Amygdala (tissue), 56 donors: ENCODE results near the gene ZNF319.
A peak's percentile ranks its signal among the peaks of the same experiment; 100 is the strongest.

ENCODE experiments used
- DNase-seq, 56 donors: peaks; one replicate each; lab custom pipeline; 2025; lab: John Stamatoyannopoulos, UW

Gene ZNF319

DNA sequence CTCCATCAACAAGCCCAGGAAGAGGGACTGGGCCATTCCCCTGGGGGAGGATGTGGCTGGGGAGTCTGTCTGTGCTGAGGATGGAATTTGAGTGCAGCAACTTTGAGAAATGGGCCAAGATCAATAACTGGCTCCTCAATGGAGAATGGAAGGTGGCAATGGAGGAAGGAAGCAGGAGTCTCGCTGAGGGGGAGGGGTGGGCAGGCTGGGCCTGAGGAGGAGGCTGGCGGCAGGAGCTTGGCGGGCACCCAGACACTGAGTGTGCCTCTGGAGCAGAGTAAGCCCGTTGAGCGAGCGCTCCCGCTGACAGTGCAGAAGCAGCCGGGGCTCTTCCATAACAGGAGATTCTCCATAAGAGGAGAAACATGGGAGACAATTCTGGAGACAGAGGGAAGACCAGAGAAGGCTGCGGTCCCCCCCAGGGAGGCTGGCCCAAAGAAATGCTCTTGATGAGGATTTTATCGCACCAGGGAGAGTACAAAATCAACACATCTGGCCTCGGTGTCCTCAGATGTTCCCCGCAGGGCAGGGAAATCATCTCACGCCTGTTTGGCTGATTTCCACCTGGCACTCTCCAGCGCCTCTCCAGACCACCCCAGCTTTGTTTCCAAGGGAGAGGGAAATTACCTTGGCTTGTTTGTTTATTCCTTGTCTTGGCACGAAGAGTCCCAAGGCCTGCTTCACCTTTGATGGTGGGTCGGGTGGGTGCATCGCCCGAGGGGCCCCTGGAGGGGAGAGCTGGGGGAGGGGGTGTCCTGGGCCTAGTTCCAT is 22.3 kb upstream of the ZNF319 start:
- DNase-seq = peak in 41 of 56 donors; percentile 12 to 76 (median 42)

DNA sequence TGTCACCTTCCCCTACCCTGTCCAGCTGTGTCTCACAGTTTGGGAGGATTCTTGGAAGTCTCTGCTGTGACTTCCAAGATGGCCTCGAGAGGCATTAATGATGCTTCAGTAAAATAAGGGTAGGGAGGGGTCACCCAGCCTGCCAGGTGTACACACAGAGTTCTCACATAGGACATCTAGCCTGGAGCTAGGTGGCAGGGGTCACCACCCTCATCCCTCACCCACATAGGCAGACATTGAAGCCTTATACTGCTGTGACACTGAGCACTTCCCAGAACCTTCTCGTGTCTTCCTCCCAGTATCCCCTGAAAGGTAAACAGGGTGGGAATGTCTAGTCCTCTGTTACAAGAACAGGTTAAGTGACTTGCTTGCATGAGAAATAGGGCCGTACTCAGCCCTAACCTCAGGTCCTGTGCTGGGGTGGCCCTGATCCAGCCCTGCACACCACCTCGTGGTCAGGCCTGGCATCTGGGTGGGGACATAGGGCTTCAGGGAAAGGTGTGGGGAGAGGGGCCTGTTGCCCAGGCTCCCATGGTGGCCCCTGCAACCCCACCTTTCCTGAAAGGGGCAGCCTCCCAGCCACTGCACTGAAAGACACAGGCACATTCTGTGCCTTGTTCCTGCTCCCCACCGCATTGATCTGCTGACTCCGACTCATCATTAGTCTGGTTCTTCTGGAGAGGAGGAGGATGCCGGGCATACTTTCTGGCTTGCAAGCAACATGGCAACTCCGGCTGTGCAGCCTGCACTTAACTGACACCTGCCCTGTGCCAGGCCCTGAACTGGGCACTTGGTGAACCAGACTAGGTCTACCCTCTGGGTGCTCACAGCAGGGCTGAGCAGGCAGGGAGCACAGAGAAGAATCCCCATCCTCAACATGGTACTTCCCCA is 21.4 kb upstream of the ZNF319 start:
- DNase-seq = no peak

DNA sequence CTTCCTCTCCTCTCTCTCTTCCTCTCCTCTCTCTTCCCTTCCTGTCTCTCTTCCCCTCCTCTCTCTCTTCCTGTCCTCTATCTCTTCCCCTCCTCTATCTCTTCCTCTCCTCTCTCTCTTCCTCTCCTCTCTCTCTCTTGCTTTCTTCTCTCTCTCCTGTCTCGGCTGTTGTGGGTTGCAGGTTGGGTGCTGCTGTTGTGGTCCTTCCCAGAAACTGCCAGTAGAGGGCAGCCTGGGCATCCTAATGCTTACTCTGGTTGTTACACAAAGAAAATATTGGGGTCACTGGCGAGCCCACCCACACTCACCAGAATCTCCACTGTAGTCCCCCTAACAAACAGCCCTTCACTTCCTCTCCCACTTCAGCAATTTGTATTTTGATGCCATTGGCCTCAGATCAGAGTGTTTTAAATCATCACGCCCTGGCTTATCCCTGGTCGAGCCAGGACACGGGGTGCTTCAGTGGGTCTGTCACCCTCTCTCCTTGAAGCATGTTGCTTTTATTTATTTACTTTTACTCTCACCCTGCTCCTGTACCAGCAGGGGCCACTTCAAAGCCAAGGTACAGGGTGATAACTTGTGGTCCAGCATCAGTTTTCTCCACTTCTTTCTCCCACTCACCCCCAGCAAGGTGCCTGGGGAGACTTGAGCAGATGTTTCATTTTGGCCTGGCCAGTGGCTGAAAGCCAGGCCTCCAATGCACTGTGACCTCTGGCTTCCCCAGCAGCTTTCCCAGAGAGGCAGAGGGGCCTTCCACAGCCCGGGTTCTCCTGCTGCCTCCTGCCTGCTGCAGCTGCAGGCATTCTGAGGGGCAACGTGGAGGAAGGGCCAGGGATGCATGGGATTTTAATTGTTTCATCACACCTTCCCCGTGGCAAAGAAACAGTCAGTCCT is 20.4 kb upstream of the ZNF319 start:
- peak in 39 of 56 donors; percentile 10 to 81 (median 42) for DNase-seq

DNA sequence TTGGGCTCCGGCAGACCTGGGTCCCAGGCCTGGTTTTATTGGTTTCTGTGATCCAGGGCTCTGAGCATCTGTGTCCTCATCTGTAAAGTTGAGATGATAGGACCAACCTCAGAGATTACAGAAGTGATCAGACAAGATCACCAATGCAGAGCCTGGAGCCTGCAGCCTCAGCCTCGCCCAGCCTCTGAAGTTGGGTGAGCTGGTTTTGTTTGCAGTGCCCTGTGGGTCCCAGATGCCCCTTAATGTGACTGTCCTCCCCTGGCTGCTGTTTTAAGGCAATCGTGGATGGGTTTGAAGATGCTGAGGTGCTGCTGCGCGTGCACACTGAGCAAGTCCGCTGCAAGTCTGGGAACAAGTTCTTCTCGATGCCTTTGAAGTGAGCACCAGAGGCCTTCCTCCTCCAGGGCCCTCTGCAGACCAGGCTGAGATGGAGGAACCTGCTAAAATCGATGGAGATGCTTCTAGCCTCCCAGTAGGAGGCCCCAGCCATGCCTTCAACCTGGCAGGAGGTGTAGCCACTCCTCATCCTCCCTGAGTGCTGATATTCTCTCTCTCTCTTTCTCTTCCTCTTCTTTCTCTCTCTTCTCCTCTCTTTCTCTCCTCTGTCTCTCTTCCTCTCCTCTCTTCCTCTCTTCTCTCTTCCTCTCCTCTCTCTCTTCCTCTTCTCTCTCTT is 19.5 kb upstream of the ZNF319 start:
- DNase-seq = no peak

DNA sequence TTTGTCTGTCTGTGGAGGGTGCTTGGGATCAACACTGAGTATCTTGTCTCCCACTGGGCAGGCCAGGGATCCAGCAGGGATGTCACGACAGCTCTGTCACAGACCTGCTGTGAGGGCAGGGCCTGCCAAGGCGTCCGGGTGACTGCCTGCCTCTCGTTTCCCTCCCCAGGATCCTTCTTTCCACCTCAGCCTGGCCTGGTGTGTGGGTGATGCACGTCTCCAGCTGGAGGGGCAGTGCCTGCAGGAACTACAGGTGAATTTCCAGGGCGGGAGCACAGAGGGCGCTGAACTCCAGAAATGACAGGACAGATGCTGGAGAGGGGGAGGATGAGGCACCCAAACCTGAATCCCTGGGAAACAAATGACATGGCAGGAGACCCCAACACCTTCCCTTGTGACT is 18.3 kb upstream of the ZNF319 start:
- no peak for DNase-seq

DNA sequence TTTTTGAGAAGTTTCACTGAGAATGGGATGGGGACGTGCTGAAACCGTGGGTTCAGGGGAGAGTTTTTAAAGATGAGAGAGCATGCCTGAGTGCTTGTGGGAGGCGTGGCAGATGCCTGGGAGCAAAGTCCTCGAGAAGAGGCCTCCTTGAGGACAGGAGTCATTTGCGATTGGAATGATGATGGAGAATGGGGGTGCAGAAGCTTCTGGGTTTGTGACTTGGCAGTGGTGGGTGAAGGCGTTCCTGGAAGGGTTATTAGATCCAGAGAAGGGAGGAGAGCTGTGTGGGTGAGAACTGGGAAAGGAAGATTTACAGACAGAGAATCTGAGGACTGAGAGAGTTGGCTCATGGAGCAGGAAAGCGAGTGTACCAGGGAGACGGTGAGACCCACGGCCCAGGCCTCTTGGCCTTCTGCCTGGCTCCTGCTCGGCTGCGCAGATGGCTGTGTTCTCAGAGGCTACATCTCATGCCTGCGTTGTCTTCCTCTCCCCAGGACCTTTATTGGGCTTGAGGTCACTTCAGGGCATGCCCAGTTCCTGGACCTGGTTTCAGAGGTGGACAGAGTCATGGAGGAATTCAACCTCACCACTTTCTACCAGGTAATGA is 16.5 kb upstream of the ZNF319 start:
- DNase-seq = no peak

DNA sequence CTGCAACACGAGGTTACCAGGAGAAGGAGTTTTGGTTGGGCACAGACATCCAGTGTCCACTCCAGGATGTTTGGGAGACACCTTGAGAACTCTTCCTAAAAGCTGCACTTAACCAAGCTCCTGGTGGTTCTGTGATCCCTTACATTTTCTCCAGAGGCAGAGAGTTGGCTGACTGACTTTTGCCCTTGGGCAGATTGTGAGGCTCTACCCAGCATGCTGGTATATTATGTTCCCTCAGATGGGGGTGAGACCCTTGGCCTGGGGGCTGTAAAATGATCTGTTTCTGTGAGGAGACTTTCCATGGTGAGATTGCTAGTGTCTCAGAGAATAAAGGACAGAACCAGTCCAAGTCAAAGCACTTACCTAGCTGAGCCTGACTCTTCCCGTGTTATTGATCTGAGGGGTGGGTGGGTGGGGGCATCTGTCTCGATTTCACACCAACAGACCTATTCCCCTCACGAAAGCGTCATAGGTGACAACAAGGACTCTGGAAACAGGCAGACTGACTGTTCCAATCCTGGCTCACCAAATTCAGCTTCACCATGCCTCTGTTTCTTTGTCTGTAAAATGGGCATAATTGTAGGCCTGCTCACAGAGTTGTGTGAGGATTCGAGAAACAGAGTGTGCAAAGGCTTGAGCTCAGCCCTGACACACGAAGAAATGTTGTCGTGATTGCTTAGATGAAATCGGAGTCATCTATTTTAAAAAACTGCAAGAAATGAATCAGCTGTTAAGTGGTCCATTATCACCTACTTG is 12.9 kb upstream of the ZNF319 start:
- no peak for DNase-seq

DNA sequence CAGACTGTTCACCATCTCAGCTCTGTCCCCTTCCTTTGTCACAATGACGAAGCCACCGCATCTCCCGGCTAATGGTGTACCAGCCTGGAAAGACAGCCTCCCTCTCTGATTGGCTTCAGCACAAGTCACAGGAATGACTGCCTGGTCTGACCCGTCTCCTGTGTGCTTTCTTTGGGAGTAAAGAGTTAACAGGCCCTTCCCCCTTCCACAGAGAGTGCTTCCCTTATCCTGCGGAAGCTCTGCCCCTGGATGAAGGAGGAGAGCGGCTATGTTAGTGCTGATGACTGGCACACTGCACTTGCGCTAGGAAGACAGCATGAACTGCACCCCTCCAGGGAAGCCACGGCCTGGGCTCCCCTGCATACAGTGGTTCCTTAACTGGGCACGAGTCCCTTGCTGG is 12.0 kb upstream of the ZNF319 start:
- DNase-seq = no peak

DNA sequence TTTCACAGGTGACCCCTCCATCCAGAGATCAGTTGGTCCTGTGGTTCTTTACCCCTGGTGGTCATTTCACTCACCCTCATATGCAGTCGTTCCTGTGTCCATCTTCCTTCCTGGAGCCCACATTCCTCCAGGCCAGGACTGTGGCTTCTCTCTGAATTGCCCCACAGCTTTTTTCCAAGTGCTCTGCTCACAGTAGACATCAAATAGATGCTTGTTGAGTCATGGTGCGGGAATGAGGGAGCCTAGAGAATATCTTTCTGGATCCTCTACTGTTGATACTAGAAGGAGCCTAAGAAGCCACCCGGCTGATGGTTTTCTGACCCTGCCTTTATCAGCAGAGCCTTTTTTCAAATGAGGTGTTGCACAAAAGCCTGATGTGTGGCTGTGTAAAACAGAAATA is 11.2 kb upstream of the ZNF319 start:
- no peak for DNase-seq

DNA sequence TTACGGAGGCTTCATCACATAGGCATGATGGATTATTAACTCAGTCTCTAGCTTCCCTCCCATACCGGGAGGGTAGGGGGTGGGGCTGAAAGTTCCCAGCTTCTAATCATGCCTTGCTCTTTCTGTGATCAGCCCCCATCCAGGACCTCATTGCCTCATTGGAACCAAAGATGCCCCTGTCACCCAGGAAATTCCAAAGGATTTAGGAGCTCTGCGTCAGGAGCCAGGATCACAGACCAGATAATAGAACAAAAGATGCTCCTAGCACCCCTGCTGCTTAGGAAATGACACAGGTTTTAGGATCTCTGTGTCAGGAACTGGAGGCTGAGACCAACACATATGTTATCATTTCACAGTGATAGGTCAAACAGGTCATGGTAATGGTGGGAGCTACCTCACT is 10.4 kb upstream of the ZNF319 start:
- no peak for DNase-seq

DNA sequence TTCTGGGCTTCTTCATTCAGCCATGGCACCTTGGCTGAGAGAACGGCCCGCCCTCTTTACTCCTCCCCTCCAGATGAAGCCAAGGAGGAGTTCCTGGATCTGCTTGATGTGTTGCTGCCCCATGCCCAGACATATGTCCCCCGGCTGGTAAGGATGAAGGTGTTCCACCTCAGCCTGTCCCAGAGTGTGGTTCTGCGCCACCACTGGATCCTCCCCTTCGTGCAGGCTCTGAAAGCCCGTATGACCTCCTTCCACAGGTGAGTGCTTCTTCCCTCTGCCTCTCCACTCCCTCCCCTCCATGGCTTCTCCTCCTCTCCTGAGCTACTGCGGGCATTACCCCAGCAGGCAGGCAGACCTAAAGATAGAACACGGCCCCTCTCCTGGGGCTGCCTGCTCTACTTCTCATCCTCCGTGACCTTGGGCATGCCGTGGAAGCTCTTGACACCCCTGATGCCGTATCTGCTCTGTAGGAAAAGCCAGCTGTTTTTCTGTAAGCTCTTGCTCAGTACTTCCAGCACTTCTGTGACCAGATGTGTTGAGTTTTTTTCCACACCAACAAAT is 9.5 kb upstream of the ZNF319 start:
- DNase-seq = no peak

DNA sequence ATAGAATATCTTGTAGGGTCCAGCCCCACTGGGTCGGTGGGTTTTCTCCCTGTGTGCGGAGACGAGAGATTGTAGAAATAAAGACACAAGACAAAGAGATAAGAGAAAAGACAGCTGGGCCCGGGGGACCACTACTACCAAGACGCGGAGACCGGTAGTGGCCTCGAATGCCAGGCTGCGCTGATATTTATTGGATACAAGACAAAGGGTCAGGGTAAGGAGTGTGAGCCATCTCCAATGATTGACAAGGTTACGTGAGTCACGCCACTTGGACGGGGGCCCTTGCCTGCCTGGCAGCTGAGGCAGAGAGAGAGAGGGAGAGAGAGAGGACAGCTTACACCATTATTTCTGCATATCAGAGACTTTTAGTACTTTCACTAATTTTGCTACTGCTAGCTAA is 4.3 kb upstream of the ZNF319 start:
- peak in 2 of 56 donors; percentile 30 to 31 for DNase-seq

DNA sequence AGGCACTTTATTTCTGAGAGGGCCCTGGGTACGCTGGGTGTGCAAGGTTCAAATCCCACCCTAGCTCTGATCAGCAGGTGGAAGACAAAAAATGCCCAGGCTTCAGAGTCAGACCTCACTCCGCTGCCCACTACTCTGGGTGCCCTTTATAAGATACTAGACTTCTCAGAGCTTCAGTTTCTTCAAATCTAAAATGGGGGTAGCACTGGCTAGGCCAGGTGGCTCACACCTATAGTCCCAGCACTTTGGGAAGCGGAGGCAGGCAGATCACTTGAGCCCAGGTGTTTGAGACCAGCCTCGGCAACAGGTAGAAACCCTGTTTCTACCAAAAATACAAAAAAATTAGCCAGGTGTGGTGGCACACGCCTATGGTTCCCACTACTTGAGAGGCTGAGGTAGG is 2.5 kb upstream of the ZNF319 start:
- DNase-seq = no peak

DNA sequence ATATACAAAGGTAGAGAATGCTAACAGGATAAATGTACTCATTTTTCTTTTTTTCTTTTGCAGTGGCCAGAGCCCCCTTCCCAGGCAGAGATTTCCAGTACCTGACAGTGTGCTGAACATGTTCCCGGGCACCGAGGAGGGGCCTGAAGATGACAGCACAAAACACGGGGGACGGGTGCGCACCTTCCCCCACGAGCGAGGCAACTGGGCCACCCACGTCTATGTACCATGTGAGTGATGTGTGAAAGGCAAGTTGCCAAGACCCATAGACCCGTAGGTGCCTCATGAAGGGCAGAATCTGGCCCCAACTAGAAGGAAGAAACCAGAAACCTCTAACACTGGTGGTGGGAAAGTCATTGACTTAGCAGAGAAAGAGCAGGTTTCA is 1.9 kb upstream of the ZNF319 start:
- DNase-seq = no peak

DNA sequence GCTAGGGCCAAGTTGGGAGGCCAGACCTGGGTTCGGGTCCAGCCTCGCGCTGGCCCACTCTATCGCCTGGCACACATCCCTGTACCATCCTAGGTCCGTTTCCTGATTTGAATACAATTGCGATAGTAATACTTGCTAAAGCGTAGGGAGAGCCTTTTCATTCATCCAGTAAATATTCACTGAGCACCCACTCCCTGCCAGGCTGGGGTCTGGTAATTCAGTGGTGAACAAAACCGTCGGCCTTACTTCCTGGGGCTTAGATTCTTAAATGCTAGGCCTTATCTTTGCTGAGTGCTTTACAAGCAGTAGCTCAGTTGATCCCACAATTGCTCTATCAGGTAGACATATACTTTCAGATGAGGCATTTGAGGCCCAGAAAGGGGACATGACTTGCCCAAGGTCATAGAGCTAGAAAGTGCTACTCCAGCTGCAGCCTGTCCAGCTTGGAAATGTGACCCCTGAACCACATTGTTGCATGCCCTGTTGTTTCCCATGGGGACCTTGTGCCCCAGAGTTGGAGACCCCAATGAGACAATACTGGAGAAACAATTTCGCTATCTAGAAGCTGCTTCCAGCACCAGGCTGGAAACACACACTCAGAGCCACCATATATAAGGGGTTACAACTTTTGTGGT is 1.4 kb upstream of the ZNF319 start:
- no peak for DNase-seq

DNA sequence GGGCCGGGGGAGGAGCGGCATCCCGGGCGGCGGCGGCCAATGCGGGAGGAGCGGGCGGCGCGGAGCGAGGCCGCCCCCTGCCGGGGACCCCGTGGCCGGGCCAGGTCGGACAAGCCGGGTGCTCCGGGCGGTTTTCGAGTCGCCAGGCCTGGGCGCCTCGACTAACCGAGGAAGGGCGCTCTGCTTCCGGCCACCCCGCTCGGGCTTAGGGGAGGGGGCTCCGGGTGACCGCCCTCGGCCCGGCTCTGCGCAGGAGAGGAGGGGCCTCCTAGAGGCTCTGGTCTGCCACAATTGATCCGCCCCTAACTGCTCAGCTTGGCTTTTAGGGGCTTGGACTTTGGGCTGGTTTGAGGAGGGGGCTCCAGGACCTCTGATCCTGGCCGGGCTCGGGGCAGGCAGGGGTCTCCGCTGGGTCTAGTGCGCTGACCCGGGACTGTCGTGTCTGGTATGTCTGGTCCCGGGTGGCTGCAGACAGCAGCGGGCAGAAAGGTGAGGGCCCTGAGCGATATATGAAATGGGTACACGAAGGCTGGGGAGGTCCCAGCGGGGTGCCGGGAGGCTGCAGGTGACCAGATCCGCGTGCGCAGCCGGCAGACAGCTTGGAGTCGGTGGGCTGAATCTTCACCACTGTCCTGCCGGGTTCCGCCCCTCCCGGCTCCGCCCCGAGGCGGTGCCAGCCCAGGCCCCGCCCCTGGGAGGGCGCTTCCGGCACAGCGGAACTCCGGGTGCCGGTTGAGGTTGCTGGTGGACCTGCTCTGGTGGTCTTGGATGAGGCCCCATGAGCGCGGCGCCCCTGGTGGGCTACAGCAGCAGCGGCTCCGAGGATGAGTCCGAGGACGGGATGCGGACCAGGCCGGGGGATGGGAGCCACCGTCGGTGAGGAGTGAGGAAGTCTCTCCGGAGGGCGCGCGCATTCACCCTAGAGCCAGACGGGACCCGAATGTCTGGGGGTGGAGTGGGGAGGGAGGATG is 519 bp upstream of the ZNF319 start, which contains the start of gene USB1:
TSS of gene USB1 (plus strand) at position 702 of the 971 bp plus-strand sequence. CDS start at position 779, 77 bp downstream.
- DNase-seq = peak; percentile 39 to 90 (median 78)
